SK-N-SH (cell line): ENCODE results near the gene ZNF624. TPM values are rescaled to one million over a fixed set of nuclear protein-coding genes. Genes with fewer than 3 reads are reported as not detected.

ENCODE experiments used
- CTCF ChIA-PET: fragments of 300-600, 350-600 bp; formaldehyde crosslinking; extraction: SDS; loops from one replicate; lab custom pipeline; 2021; lab: Yijun Ruan, JAX
- POLR2A ChIA-PET: fragments of 350-600 bp; sonication (Branson Sonifier 250); formaldehyde crosslinking; extraction: SDS; loops from one replicate; lab custom pipeline; 2020; ENCODE audit warnings: antibody characterized with exemption, inconsistent platforms; lab: Yijun Ruan, JAX
- DNase-seq: peaks from one replicate; pipeline ENCODE4 v3.0.0; 2012
- H2AFZ ChIP-seq: fragments of 200-600 bp; sonication (generic); 2 replicates; pipeline ENCODE4 v1.8.1; 2016; ENCODE audit warnings: antibody characterized with exemption, mild to moderate bottlenecking, low read depth
- H3F3A ChIP-seq: fragments of 200-600 bp; sonication (generic); replicated peaks from 2 replicates; pipeline ENCODE3; 2016; ENCODE audit warnings: antibody characterized with exemption, mild to moderate bottlenecking; ENCODE audit not compliant: insufficient read depth
- H3K27ac ChIP-seq, 2 experiments: fragments of 200-500 bp in 1 of 2; fragments of 200-600 bp in 1 of 2; sonication (Bioruptor generic) in 1 of 2; sonication (generic), shearing (Covaris generic) in 1 of 2; 2 replicates each; pipeline versions ENCODE4 v1.5.1 to v1.6.1; 2014 to 2016; ENCODE audit warnings: low read depth in 2 of 2, inconsistent platforms in 1 of 2, low read length in 1 of 2, mild to moderate bottlenecking in 1 of 2, mixed read lengths in 1 of 2
- H3K27me3 ChIP-seq: fragments of 200-600 bp; sonication (generic), shearing (Covaris generic); 2 replicates; pipeline ENCODE4 v1.6.1; 2016; ENCODE audit warnings: mixed run types; ENCODE audit not compliant: insufficient read depth
- H3K36me3 ChIP-seq, 2 experiments: fragments of 200-500 bp in 1 of 2; fragments of 200-600 bp in 1 of 2; sonication (Bioruptor generic) in 1 of 2; sonication (generic) in 1 of 2; replicated peaks in 1 of 2; 2 replicates each; pipeline versions ENCODE3 to v1.5.1; 2014 to 2016; ENCODE audit warnings: low read length in 1 of 2, mild to moderate bottlenecking in 1 of 2; ENCODE audit not compliant: insufficient read depth in 2 of 2, control insufficient read depth in 1 of 2
- H3K4me1 ChIP-seq, 2 experiments: fragments of 200-500 bp in 1 of 2; fragments of 200-600 bp in 1 of 2; sonication (Bioruptor generic) in 1 of 2; sonication (generic), shearing (Covaris generic) in 1 of 2; 2 replicates each; pipeline versions ENCODE4 v1.5.1 to v1.6.1; 2014 to 2016; ENCODE audit warnings: low read depth in 1 of 2, low read length in 1 of 2, mixed run types in 1 of 2; ENCODE audit not compliant: insufficient read depth in 2 of 2, control insufficient read depth in 1 of 2
- H3K4me2 ChIP-seq: fragments of 200-600 bp; sonication (generic), shearing (Covaris generic); 2 replicates; pipeline ENCODE4 v1.6.1; 2017; ENCODE audit warnings: mixed run types
- H3K4me3 ChIP-seq, 2 experiments: fragments of 200-500 bp in 1 of 2; fragments of 200-600 bp in 1 of 2; sonication (Bioruptor generic) in 1 of 2; sonication (generic), shearing (Covaris generic) in 1 of 2; 2 replicates each; pipeline versions ENCODE4 v1.5.1 to v1.8.1; 2014 to 2016; ENCODE audit warnings: low read depth in 2 of 2, inconsistent platforms in 1 of 2, low read length in 1 of 2, mild to moderate bottlenecking in 1 of 2, mixed read lengths in 1 of 2, moderate library complexity in 1 of 2
- H3K79me2 ChIP-seq: fragments of 200-600 bp; sonication (generic); 2 replicates; pipeline ENCODE4 v1.8.1; 2017; ENCODE audit warnings: mild to moderate bottlenecking; ENCODE audit not compliant: insufficient read depth
- H3K9ac ChIP-seq: fragments of 200-600 bp; sonication (generic); 2 replicates; pipeline ENCODE4 v1.6.1; 2017; ENCODE audit warnings: mixed run types
- H3K9me2 ChIP-seq: fragments of 200-600 bp; sonication (generic); 2 replicates; pipeline ENCODE4 v1.6.1; 2017; ENCODE audit warnings: mixed run types
- H3K9me3 ChIP-seq: fragments of 200-600 bp; sonication (generic); 2 replicates; pipeline ENCODE4 v1.6.1; 2017; ENCODE audit warnings: mixed run types, mild to moderate bottlenecking, moderate library complexity
- H4K20me1 ChIP-seq: fragments of 200-600 bp; sonication (generic); 2 replicates; pipeline ENCODE4 v1.6.1; 2017; ENCODE audit warnings: mild to moderate bottlenecking, mixed run types; ENCODE audit not compliant: insufficient read depth
- CHD2 ChIP-seq: fragments of 150-350 bp; IDR thresholded peaks from 2 replicates; pipeline ENCODE4 v1.6.1; 2018; ENCODE audit warnings: low read length; ENCODE audit not compliant: partially characterized antibody
- EZH2phosphoT487 ChIP-seq: fragments of 200-600 bp; sonication (generic); IDR thresholded peaks from 2 replicates; pipeline ENCODE4 v1.6.1; 2017; ENCODE audit warnings: low read depth, mixed run types, mild to moderate bottlenecking, antibody characterized with exemption, moderate library complexity, borderline replicate concordance
- FOSL2 ChIP-seq: IDR thresholded peaks from 2 replicates; pipeline ENCODE4 v1.4.0; 2012; ENCODE audit warnings: low read depth, mild to moderate bottlenecking, moderate library complexity, borderline replicate concordance
- FOXJ3 ChIP-seq: sonication (generic); formaldehyde crosslinking; IDR thresholded peaks from 2 replicates; pipeline ENCODE4 v1.5.1; 2020; ENCODE audit warnings: mild to moderate bottlenecking, missing genetic modification reagents
- FOXM1 ChIP-seq: IDR thresholded peaks from 2 replicates; pipeline ENCODE4 v1.4.0; 2012; ENCODE audit warnings: low read depth, mild to moderate bottlenecking
- GABPA ChIP-seq: IDR thresholded peaks from 2 replicates; pipeline ENCODE4 v1.4.0; 2012; ENCODE audit warnings: low read depth, mild to moderate bottlenecking
- GATA2 ChIP-seq: sonication (generic); formaldehyde crosslinking; IDR thresholded peaks from 2 replicates; pipeline ENCODE4 v1.5.0; 2020; ENCODE audit warnings: mild to moderate bottlenecking, missing genetic modification reagents
- MEF2A ChIP-seq: IDR thresholded peaks from 2 replicates; pipeline ENCODE4 v1.4.0; 2012; ENCODE audit warnings: low read depth, borderline replicate concordance
- MXI1 ChIP-seq: IDR thresholded peaks from 2 replicates; pipeline ENCODE4 v1.6.1; 2012; ENCODE audit warnings: mild to moderate bottlenecking, low read depth, low read length, improper control_type of control experiment
- NFIC ChIP-seq: IDR thresholded peaks from 2 replicates; pipeline ENCODE4 v1.4.0; 2012; ENCODE audit warnings: borderline replicate concordance
- RCOR1 ChIP-seq: fragments of 150-350 bp; IDR thresholded peaks from 2 replicates; pipeline ENCODE4 v1.6.1; 2017; ENCODE audit warnings: antibody characterized with exemption, low read length
- RFX5 ChIP-seq: IDR thresholded peaks from 2 replicates; pipeline ENCODE4 v1.6.1; 2012; ENCODE audit warnings: mild to moderate bottlenecking, improper control_type of control experiment, low read length
- TAF1 ChIP-seq: IDR thresholded peaks from 2 replicates; pipeline ENCODE4 v1.6.1; 2012; ENCODE audit warnings: low read depth, mild to moderate bottlenecking, low read length, moderate library complexity, borderline replicate concordance
- TCF12 ChIP-seq: IDR thresholded peaks from 2 replicates; pipeline ENCODE4 v1.4.0; 2012
- TEAD4 ChIP-seq: IDR thresholded peaks from 2 replicates; pipeline ENCODE4 v1.4.0; 2012; ENCODE audit warnings: mild to moderate bottlenecking, borderline replicate concordance; ENCODE audit not compliant: insufficient read depth
- WGBS: methylation state at CpG from one replicate; pipeline ENCODE4 v1.1.6; 2017; ENCODE audit warnings: low lambda C conversion rate; 5-methylcytosine and 5-hydroxymethylcytosine counted together
- polyA plus RNA-seq, 3 experiments: library from polyadenylated mRNA; depleted of rRNA; stranded (reverse); fragments of >200 nt; gene quantifications; 2 replicates each; pipeline ENCODE4 v1.2.3, GENCODE V29; 2012
- TF ChIP-seq, protein P1 (sequence below): fragments of 150-350 bp; IDR thresholded peaks from 2 replicates; pipeline ENCODE4 v1.6.1; 2017; ENCODE audit warnings: antibody characterized with exemption, low read length, low read depth, borderline replicate concordance
- TF ChIP-seq, protein P2 (sequence below): IDR thresholded peaks from 2 replicates; pipeline ENCODE4 v1.4.0; 2012; ENCODE audit warnings: low read depth
- TF ChIP-seq, protein P3 (sequence below): IDR thresholded peaks from 2 replicates; pipeline ENCODE4 v1.4.0; 2012; ENCODE audit warnings: low read depth, borderline replicate concordance
- TF ChIP-seq, protein P4 (sequence below): fragments of 200-600 bp; sonication (generic); IDR thresholded peaks from 2 replicates; pipeline ENCODE4 v1.6.1; 2017; ENCODE audit warnings: antibody characterized with exemption, mild to moderate bottlenecking, moderate library complexity
- TF ChIP-seq, protein P5 (sequence below): fragments of 150-350 bp; IDR thresholded peaks from 2 replicates; pipeline ENCODE4 v1.6.1; 2016; ENCODE audit warnings: mild to moderate bottlenecking, low read depth, low read length

Gene ZNF624
- polyA plus RNA-seq, 1 of the 3 experiments (the other 2 are of a cell fraction) = 0.92 TPM

DNA sequence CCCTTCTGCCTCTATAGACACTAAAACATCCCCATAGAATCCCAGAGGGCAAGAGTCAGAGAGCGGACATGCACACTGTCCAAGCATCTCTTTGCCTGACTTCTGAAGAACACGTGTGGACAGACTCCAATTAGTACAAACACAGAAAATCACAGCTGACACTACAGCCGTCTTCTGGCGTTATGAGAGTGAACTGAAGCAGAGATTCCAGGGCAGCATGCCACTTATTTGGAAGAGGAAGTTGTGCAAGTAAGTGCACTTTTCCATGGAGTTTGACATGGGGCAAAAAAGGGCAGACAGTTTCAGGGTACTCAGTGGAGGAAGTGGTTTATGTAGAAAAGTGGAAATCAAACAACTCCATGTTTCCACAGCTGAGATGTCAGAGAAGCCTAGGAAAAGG, 67.9 kb downstream of the ZNF624 start:
- H3K9me2 ChIP-seq = no peaks in the 10 kb centered on the region
- ChIA-PET POLR2A (no interaction called here), CTCF (interaction anchor here (1.1 to 4.1 kb wide), 2 partner anchors 49 to 64 kb away, joined by 3 to 32 read pairs; no protein-coding TSS in a partner anchor)
- no peaks in the 10 kb centered on the region for H3K79me2 ChIP-seq
- no peaks in the 10 kb centered on the region for H3K9me3 ChIP-seq
- no peak overlapping the region for H3K4me3 ChIP-seq
- TF ChIP-seq CHD2 (no peak), RFX5 (no peak), FOSL2 (no peak), MEF2A (no peak), FOXJ3 (CRISPR knock-in tag) (no peak), GATA2 (no peak), GABPA (no peak), TCF12 (no peak), MXI1 (no peak), EZH2phosphoT487 (no peak), FOXM1 (no peak), RCOR1 (no peak), TAF1 (no peak), TEAD4 (no peak), NFIC (no peak)
- TF ChIP-seq, protein P1, sequence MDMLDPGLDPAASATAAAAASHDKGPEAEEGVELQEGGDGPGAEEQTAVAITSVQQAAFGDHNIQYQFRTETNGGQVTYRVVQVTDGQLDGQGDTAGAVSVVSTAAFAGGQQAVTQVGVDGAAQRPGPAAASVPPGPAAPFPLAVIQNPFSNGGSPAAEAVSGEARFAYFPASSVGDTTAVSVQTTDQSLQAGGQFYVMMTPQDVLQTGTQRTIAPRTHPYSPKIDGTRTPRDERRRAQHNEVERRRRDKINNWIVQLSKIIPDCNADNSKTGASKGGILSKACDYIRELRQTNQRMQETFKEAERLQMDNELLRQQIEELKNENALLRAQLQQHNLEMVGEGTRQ = no peak
- TF ChIP-seq, protein P2, sequence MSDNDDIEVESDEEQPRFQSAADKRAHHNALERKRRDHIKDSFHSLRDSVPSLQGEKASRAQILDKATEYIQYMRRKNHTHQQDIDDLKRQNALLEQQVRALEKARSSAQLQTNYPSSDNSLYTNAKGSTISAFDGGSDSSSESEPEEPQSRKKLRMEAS = no peak
- TF ChIP-seq, protein P3, sequence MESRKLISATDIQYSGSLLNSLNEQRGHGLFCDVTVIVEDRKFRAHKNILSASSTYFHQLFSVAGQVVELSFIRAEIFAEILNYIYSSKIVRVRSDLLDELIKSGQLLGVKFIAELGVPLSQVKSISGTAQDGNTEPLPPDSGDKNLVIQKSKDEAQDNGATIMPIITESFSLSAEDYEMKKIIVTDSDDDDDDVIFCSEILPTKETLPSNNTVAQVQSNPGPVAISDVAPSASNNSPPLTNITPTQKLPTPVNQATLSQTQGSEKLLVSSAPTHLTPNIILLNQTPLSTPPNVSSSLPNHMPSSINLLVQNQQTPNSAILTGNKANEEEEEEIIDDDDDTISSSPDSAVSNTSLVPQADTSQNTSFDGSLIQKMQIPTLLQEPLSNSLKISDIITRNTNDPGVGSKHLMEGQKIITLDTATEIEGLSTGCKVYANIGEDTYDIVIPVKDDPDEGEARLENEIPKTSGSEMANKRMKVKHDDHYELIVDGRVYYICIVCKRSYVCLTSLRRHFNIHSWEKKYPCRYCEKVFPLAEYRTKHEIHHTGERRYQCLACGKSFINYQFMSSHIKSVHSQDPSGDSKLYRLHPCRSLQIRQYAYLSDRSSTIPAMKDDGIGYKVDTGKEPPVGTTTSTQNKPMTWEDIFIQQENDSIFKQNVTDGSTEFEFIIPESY = no peak
- TF ChIP-seq, protein P4, sequence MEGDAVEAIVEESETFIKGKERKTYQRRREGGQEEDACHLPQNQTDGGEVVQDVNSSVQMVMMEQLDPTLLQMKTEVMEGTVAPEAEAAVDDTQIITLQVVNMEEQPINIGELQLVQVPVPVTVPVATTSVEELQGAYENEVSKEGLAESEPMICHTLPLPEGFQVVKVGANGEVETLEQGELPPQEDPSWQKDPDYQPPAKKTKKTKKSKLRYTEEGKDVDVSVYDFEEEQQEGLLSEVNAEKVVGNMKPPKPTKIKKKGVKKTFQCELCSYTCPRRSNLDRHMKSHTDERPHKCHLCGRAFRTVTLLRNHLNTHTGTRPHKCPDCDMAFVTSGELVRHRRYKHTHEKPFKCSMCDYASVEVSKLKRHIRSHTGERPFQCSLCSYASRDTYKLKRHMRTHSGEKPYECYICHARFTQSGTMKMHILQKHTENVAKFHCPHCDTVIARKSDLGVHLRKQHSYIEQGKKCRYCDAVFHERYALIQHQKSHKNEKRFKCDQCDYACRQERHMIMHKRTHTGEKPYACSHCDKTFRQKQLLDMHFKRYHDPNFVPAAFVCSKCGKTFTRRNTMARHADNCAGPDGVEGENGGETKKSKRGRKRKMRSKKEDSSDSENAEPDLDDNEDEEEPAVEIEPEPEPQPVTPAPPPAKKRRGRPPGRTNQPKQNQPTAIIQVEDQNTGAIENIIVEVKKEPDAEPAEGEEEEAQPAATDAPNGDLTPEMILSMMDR = no peak
- TF ChIP-seq, protein P5, sequence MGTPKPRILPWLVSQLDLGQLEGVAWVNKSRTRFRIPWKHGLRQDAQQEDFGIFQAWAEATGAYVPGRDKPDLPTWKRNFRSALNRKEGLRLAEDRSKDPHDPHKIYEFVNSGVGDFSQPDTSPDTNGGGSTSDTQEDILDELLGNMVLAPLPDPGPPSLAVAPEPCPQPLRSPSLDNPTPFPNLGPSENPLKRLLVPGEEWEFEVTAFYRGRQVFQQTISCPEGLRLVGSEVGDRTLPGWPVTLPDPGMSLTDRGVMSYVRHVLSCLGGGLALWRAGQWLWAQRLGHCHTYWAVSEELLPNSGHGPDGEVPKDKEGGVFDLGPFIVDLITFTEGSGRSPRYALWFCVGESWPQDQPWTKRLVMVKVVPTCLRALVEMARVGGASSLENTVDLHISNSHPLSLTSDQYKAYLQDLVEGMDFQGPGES = no peak
- H3K4me1 ChIP-seq = no peaks in the 10 kb centered on the region; a peak in 2 of 4 replicates
- WGBS = 54% methylated on average over 4 of the region's 4 CpGs
- no peak for DNase-seq
- H3K36me3 ChIP-seq = no peaks in the 10 kb centered on the region
- H3K4me2 ChIP-seq = no peak overlapping the region
- no peaks in the 10 kb centered on the region for H4K20me1 ChIP-seq
- H3K9ac ChIP-seq = no peak overlapping the region
- no peak overlapping the region for H2AFZ ChIP-seq
- no peaks in the 10 kb centered on the region for H3F3A ChIP-seq
- no peak overlapping the region for H3K27ac ChIP-seq
- peaks cover 4% of the 10 kb centered on the region; the same call in 1 of the 2 replicates for H3K27me3 ChIP-seq
